GM18858 (cell line): ENCODE results near the gene CST2.
"Not testable (repeated sequence)": the region's sequence is repeated elsewhere in the genome, so short reads cannot be mapped to it uniquely, and the experiment has no call there.

Experiments used
- ATAC-seq: cut with Tn5 transposase; IDR thresholded peaks from one replicate; pipeline ENCODE4 v1.9.1; 2021; ENCODE audit not compliant: unreplicated experiment

The CST2 gene

GRCh38 chr20:23810349-23810748 lies 16.2 kb downstream of the CST2 start:
- not testable (repeated sequence) for ATAC-seq

- ATAC-seq = no peak
These were observed 25.7 kb downstream of the CST2 start for GRCh38 chr20:23800865-23801264.

GRCh38 chr20:23799216-23799847 lies 27.2 kb downstream of the CST2 start:
- not testable (repeated sequence) for ATAC-seq

GRCh38 chr20:23795526-23795925 lies 31.0 kb downstream of the CST2 start:
- no peak for ATAC-seq

GRCh38 chr20:23794841-23795240 lies 31.7 kb downstream of the CST2 start:
- no peak for ATAC-seq

DNA sequence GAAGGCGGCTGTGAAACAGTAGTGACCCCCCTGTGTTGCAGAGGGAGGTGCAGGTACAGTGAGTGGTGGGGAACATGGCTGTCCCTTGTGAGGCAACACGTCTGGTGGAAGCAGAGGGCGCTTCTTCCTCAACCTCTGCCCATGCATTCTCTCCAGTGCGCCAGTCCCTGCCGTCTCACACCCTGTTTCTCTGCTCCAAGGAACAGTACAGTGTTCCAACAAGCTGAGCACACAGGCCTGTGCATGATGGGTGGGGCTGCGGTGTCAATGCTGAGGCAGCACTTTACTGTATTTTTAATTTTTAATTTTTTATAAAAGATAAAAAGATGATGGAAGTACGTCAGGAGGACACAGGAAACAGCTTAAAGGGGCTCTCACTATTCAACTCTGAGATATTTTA lies 32.5 kb downstream of the CST2 start:
- no peak for ATAC-seq

- ATAC-seq = no peak
These were observed 43.1 kb downstream of the CST2 start for GRCh38 chr20:23783447-23783846.

GRCh38 chr20:23782366-23782983 lies 44.1 kb downstream of the CST2 start:
- no peak for ATAC-seq

- ATAC-seq = not testable (repeated sequence)
These were observed 47.9 kb downstream of the CST2 start for GRCh38 chr20:23778676-23779075.

DNA sequence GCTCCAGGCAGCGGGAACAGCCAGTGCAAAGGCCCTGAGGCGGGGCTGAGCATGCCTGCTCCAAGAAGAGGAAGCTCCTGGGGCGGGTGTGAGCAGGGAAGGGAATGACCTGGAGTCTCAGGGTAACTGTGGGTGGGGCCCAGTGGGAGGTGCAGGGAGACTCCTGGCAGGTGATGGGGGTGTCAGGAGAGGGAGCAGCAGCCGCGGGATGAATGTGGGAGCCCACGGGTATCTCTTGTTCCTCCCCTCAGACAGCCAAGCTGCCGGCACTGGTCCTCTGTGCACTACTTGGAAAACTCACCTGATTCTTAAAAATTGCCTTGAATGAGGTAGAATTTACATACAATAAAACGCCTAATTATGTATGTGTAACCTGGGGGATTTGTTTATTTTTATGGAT lies 49.1 kb downstream of the CST2 start:
- not testable (repeated sequence) for ATAC-seq

- ATAC-seq = no peak
These were observed 50.3 kb downstream of the CST2 start for GRCh38 chr20:23776067-23776771.

- no peak for ATAC-seq
These were observed 52.4 kb downstream of the CST2 start for GRCh38 chr20:23774081-23774480.
